D341Med (cell line): ENCODE results near the gene KRT17.

ENCODE experiments used
- DNase-seq: peaks from one replicate; pipeline ENCODE4 v3.0.0; 2012; ENCODE audit warnings: low spot score

Gene KRT17

DNA sequence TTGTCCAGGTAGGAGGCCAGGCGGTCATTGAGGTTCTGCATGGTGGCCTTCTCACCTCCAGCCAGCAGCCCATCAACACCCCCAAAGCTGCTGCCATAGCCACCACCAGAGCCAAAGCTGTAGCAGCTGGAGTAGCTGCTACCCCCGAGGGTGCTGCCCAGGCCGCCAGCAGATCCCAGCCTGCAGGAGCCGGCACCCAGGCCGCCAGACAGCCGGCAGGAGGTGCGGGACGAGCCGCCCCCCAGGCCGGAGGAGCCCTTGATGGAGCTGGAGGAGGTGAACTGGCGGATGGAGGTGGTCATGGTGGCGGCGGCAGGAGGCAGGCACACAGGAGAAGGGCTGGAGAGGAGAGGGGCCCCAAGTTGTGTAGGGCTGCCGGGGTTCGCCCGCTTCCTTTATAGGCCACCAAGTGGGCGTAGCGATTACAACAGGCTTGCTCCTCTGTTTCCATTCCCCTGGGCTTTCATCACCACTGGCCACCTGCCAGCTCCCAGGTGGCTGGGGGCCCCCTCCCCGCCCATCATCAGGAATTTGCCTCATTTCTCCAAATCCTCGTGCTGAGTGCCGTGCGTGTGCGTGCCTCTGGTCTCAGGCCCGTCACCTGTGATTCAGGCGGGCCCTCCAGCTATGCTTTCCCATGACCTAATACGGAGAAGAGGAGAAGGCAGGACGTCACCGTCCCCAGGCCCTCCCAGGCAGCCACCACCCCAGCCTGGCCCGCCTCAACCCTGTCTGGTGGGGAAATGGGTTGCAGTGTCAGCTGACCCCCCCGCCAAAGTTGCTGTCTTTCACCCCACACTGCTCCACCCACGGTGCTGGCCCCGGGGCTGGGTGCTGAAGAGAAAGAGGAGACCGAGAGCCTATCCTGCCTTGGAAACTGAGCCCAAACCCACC lies at the start of gene KRT17:
Gene KRT17, minus strand, starts transcription at position 368 of the 894 bp plus-strand sequence. Its CDS starts 66 bp downstream, at position 302.
- DNase-seq: no peak

DNA sequence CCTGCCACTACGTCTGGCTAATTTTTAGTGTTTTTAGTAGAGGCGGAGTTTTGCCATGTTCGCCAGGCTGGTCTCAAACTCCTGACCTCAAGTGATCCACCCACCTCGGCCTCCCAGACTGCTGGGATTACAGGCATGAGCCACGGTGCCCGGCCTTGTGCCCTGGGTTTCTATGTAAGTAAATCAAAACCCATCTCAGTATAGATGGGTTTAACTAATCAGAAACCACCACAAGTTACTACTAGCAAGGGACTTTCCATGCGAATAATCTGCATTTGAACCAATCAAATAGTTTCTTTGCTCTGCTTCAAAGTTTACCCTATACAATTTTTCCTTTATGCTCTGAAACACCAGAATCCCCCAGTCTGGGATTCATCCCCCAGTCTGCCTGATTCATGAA lies 47.8 kb upstream of the KRT17 start:
- DNase-seq: no peak

DNA sequence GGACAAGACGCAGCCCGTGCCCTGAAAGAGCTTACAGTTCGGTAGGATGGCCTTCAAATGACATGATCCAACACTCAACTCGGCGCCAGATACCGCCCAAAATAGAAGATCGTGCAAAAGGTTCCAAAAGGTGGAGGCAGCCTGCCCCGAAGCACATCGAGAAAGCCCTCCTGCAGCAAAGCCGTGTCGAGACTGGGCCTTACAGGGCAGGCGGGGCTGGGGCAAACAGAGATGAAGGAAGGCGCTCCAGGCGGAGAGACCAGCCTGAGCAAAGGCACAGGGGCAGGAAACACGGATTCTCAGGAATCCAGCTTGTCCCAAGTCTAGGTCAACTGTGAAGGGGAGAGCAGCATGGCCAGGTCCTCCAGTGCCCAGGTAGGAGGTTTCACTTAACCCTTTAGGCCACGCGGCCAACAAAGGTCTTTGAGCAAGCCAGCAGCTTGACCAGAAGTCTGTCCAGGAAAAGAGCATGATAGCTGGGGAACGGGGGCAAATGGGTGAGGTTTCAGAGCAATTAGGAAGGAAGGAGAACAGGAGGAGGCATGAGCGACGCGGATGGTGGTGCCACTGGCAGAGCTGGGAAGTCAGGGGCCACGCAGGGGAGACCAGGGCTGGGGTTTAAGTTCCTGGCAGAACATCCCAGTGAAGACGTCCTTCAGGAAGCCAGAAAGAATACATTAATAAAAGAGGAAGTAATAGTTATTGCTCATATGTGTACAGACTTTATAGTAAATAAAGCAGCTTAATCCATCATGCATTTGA lies 43.1 kb upstream of the KRT17 start:
- peak; percentile 36 for DNase-seq

DNA sequence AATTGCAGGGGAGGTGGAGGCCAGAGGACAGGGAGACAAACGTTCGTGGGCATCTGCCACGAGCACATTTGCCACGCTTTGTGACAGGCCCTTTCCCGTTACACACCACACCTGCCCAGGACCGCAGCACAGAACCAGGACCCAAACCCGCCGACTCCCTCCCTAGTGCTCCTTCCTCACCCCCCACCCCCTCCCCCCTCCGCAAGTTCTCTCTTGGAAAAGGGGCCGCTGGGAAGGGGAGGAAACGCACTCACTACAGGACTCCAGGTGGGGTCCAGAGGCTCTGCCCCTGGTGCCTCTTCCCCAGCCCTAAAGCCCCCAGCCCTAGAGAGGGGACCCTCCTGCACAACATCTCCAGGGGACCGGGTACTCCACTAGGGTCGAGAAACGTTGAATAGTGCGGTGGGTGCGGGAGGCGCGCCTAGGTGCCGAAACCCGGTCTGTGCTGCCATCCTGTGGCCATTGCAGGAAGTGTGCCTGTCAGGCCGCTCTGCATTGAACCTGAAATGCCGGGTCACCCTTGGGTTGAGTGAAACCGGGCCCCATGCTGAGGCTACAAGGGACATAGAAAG lies 42.4 kb upstream of the KRT17 start:
- peak; percentile 93 for DNase-seq

DNA sequence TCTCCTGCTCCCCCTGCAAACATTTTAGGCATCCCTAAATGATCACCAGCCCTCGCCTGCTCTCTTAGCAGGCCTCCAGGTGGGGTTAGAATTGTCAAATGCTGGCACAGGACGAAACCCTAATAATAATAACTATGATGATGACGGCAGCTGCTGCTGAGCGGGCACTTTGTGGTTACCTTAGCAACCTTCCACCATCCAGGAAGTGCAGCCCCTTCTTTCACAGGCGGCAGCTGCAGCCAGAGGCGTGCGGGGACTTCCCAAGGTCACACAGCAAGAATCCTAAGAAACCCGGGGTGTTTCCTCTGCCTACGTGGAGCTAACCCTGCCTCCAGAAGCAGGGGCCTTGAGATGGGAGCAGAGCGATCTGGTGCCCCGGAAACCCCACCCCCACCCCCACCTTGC lies 41.9 kb upstream of the KRT17 start:
- DNase-seq: peak; percentile 58

DNA sequence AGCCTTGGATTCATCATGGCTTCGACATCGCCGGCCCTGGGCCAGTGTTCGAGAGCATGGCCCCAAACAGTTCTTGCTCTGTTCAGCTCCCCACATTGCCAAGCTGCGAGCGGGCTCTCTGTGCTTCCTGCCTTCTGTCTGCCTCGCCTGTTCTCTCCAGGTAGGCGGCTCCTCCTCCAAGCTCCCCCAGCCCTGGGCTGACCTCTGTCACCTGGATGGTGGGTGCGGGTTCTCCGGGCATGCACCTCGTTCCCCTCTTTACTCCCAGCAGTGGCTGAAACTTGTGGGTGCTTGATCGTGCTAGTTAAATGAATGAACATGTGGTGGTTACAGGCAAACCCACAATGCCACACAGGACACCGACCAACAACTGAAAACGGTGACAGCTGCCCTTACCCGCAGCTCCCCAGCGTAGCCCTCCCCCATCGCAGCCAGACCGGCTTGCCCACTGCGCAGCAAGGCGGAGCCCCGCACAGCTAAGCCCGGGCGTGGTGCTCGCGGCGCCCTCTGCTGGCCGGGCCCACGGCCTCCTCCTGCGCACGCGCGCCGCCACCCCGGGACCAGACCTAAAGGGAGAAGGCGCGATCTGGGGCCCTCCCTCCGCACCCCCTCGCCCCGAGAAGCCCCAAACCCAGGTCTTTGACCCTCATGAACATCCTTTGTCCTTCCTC lies 41.3 kb upstream of the KRT17 start:
- peak; percentile 100 for DNase-seq

DNA sequence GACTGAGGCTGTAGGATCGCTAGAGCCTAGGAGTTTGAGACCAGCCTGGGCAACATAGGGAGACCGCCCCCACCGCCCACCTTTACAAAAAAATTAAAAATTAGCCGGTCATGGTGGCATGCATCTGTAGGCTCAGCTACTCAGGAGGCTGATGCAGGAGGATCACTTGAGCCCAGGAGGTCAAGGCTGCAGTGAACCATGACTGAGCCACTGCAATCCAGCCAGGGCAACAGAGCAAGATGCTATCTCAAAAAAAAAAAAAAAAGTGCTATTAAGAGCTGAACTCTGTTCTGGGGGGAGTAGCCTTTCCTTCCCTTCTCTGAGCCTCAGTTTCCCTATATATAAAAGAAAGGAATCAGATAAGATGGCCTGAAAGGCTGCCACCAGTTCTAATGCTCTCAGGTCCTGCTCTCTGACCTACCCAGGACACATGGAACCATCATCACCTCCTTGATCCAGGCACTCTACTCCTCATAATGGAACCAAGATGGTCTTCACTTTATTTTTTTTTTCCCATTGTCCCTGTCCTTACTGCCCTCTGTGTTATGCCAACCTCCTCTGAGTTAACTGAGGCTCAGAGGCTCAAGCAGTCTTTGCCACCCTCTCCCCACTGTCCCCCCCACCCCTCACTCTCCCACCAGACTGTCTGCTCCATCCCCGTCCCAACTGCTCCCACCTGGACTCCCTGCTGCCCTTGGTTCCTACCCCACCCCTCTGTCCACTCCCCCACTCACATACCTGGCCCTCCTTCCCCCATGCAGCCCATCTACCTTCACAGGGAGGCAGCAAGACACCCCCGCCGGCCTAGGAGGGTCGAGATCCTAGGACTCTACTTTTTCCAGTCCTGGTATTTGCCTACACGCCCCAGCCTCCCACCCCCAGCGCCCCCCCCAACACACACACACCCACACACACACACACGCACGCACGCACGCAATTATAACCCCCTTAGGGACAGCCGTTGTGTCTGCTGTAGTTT lies 40.5 kb upstream of the KRT17 start:
- peak; percentile 30 for DNase-seq

DNA sequence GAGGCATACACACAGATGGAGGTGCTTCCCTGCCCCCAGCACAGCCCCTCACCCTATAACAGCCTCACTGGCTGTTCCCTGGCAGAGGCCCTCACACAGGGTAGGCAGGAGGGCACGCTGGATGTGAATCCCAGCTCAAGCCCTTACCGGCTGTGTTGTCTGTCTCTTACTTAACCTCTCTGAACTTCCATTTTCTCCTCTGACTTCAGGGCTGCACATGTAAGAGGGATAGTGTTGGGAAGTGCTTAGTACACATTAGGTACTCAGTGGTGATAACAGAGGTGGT lies 39.7 kb upstream of the KRT17 start:
- no peak for DNase-seq

DNA sequence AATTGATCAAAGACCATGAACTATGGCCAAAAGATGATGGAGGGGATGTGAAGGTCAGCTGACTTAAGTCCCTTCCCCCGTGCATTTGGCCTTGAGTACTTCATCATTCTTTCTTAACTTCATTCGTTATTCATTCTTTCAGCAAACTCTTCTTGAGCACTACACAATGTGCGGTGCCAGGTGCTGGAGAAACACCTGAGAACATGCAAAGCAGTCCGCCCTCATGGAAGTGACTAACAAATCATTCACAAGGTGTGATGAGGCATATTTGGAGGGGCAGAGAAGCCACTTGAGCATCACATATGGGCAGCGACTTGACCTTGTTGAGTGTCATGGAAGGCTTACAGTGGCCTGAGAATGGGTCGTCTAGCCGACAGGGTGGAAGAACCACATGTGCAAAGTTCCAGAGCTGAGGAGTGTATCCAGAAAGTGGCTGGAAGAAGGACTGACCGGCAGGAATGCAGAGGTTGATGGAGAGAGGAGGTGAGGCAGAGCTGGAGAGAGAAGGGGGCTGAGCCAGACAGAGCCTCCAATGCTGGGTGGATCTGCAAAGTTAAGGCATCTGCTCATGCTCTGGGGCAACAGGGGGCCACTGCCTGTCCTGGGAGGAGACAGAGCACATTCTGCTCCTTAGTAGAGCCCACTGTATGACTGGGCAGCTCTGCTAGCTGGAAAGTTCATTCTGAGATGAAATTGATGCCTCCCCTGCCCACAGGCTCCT lies 39.2 kb upstream of the KRT17 start:
- no peak for DNase-seq

DNA sequence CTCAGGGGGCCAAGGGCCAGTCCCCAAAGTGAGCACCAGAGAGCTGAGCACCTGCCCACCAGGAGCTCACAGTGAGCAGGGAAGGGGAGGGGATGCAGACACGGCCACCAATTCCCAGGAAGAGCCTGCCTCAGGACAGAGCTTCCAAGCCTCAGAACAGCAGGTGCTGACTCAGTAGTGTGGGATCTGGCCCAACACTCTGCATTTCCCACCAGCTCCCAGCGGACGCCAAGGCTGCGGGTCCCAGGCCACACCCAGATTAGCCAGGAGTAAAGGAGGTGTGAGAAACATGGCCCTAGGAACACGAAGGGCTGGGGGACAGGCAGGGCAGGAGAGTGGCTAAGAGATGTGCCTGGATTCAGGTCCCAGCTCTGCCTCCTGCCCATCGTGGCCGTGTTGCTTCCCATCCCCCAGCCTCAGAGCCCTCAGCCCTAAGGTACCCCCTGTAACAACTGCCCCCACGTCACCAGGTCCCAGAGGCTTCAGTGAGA lies 35.9 kb upstream of the KRT17 start:
- no peak for DNase-seq

DNA sequence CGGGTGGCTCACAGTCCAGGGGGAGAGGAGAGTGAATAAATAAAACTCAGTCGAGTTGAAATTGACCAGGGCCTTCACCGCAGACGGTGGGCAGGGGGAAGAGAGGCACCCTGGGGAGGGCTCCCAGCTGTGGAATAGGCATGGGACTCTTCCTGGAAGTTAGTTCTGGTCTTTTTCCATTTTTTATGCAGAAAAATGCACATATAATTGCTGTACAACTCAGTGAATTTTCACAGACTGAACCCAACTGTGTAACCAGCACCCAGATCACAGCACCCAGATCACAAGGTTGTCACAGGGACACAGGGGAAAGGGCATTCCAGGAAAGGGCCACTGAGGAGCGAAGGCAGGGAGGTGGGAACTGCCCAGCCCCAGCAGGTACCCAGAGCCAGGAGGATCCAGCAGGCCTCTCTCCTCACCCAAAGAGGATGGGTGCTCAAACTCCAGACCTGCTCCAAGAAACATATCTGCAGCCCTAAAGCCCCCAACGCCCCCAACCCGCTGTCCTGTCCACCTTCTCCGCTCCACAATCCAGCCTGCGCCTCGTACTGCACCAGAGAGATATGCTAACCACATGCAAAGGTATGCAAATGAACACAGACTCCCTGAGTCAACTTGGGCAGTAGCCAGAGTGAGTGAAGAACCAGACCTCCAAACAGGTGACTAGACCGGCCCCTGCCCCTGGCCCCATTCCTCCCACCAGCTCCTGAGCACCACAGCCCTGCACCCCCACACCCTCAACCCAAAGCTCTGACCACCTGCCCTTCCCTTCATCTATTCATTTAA lies 35.2 kb upstream of the KRT17 start:
- no peak for DNase-seq

DNA sequence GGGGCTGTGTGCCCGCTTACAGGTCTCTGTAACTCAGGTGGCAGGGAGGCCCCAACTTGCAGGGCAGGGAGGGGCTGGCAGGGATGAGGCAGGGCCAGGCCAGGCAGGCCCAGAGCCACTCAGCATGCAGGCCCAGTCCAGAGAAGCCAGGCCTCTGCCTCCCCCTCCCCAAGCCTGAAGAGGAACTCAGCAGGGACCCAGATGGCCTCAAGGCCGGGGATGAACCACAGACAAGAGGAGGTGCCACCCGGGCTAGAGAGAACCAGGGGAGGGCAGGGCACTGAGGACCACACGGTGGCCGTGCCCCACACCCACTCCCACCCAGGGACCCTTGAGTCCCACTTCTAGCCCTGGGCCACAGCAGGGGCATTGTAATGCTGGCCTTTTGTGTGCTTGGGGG lies 34.5 kb upstream of the KRT17 start:
- no peak for DNase-seq

DNA sequence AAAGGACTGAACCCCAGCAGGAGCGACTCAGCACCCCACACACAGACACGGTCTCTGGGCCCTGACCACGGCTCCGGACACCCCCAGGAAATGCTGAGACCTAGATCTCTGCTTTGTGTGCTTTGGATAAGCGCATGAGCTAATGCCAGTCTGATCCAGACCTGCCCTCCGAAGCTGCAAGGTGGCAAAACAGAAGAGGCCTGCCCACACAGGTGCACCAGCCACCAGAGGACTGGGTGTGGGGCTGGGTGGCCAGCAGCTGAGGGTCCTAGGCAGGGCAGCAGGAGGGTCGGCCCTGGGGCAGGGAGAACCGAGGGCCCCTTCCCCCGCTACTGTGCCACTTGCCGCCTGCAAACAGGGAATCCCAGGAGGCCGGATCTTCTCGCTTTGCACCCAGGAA lies 33.6 kb upstream of the KRT17 start:
- DNase-seq: no peak

DNA sequence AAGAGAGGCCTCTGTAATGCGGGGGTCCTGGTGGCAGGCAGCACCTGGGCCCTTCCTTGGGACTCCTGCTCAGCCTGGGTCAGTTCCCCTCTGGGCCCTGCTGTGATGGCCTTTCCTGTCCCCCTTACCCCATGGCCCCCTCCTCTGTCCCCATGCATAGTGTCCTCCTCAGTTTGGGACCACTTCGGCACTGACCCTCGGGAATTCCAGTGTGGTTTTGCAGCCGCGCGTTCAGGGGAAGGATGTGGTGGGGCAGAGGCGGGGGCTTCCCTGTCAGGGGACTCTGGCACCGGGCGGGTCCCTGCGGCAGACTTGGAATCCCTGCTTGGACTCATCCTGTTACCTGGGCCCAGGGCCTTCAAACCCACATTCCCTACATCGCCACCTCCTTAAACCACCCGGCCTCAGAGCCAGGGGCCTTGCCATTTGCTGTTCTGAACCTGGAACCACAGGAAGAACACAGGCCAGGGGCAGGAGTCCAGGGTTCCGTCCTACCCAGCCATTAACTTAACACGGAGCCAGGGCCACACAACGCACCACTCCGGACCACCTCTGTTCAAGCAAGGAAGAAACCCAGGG lies 32.9 kb upstream of the KRT17 start:
- no peak for DNase-seq

DNA sequence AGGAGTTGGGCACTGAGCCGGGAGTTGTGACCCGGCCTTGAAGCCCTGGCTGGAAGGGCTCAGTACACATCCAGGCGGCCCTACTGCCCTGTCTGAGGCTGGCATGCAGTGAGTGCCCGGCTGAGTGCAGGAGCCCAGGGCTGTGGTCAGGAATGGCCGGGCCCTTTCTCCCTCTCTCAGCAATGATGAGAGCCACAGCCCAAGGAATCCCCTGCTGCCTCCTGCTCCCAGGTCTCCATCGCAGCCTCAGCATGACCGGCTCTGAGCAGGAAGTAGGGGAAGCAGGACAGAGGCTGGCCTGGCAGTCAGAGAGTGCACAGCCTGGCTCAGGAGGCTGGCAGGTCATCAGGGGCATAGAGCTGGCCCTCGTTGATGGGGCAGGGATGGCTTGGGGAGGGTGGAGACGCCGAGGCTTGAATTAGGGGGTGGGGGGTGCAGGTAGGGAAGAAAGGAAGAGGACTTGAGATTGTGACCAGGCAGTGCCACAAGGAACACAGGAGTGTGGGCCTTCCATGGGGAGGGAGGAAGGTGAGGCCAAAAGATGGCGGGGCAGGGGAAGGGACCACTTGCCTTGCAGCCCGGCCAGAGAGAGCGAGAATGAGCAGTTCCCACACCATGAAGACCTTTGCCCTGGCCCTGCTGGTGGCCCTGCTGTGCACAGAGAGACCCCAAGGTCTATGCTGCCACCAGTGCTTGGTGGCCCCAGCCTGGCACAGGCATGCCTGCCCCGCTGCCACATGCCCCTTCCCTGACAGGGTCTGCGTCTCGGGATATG lies 32.1 kb upstream of the KRT17 start:
- DNase-seq: no peak

DNA sequence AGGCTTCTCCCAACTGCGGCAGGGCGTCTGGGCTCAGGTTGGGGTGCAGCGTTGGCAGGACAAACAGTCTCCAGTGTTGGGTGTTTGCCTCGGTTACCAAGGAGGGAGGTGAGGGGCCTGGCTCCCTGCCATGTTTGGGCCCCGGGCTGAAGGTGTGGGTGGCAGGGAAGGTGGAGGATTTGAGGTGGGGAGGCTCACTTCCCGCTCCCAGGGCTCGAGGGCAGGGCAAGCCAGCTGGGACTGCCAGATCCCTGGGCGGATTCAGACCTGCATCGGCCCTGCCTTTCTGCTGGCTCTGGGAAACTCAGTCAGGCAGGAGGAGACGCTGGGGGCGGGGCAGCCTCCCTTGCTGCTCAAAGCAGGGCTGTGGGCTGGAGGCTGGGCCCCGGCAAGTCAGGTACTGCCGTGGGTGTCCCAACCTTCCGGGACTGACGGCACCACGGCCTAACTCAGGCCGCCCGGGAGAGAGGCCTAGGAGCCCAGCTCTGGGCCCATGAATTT lies 31.3 kb upstream of the KRT17 start:
- DNase-seq: no peak

DNA sequence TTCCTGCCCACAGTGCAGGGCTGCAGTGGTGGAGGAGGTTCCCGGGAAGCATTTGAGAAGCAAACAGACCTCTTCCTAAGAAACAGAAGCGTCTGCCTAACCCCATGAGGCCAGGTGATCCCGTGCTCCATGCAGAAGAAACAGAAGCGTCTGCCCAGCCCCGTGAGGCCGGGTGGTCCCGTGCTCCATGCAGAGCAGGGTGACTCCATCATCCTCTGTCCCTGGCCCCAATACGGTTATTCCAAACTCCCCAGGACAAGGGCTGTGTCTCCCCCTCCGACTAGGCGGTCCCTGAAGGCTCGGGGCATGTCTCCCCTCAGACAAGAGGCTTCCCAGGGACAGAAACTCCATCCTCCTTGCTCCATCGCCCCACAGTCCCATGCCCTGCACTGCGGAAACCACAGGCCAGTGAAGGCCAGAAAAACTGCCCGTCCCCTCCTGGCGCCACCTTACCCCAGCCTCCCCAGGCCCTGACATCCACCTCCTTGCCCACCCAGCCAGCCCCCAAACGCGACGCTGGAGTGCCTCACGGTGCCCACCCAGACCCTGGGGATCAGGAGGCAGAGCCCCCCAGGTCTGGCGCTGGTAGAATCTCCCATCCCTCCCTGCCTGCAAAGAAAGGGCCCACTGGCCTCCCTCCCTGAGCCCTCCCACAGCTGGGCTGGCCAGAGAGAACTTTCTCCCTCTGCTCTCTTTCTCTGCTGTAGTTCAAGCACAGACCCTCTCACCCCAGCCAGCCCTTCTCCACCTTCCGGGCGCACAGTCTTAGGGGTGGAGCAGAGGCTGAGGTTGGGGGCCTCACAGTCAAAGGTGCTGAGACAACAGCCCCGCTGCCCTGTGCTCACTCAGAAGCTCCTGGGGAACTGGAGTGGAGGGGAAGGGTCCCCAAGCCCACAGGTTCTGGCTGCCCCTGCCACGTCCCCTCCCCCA lies 30.6 kb upstream of the KRT17 start:
- DNase-seq: no peak
